GM12878 (cell line): Measurements from ENCODE around the gene TNFSF13. TPM values are rescaled to one million over a fixed set of nuclear protein-coding genes. Genes with fewer than 3 reads are reported as not detected.

ENCODE experiments used
- ASH2L ChIP-seq: fragments of 300-600, 200-600 bp; sonication (generic); IDR thresholded peaks from 2 replicates; pipeline ENCODE4 v1.6.1; 2017; ENCODE audit warnings: low read depth, mild to moderate bottlenecking, borderline replicate concordance
- ATF7 ChIP-seq: fragments of 450-650 bp; IDR thresholded peaks from 2 replicates; pipeline ENCODE4 v1.6.1; 2016; ENCODE audit warnings: low read depth, mild to moderate bottlenecking
- CBX5 ChIP-seq: sonication (generic); IDR thresholded peaks from 2 replicates; pipeline ENCODE4 v1.6.1; 2016; ENCODE audit warnings: low read depth, moderate library complexity, mild to moderate bottlenecking, inconsistent platforms
- CHD1 ChIP-seq: IDR thresholded peaks from 2 replicates; pipeline ENCODE4 v1.6.1; 2012; ENCODE audit warnings: low read depth, low read length, improper control_type of control experiment
- CHD2 ChIP-seq: IDR thresholded peaks from 2 replicates; pipeline ENCODE4 v1.6.1; 2011; ENCODE audit warnings: low read depth, low read length, improper control_type of control experiment, borderline replicate concordance
- CHD4 ChIP-seq: fragments of 200-600 bp; sonication (generic); IDR thresholded peaks from 2 replicates; pipeline ENCODE4 v1.6.1; 2016; ENCODE audit warnings: mild to moderate bottlenecking
- CREB1 ChIP-seq: IDR thresholded peaks from 2 replicates; pipeline ENCODE4 v1.6.1; 2012; ENCODE audit warnings: low read depth, mild to moderate bottlenecking, inconsistent platforms
- EZH2 ChIP-seq: IDR thresholded peaks from 2 replicates; pipeline ENCODE4 v1.6.1; 2012; ENCODE audit warnings: low read depth, mild to moderate bottlenecking, control low read depth, inconsistent platforms, low read length, borderline replicate concordance; ENCODE audit not compliant: control insufficient read depth
- GABPA ChIP-seq: IDR thresholded peaks from 2 replicates; pipeline ENCODE4 v1.6.1; 2014; ENCODE audit warnings: antibody characterized with exemption, low read depth, mild to moderate bottlenecking, inconsistent platforms
- JUNB ChIP-seq: IDR thresholded peaks from 2 replicates; pipeline ENCODE4 v1.6.1; 2016; ENCODE audit warnings: antibody characterized with exemption, mild to moderate bottlenecking
- NFYB ChIP-seq: IDR thresholded peaks from 2 replicates; pipeline ENCODE4 v1.6.1; 2011; ENCODE audit warnings: low read depth, mild to moderate bottlenecking, low read length, improper control_type of control experiment, moderate library complexity; ENCODE audit not compliant: insufficient read depth
- NKRF ChIP-seq: fragments of 450-650 bp; conservative IDR thresholded peaks from 2 replicates; pipeline ENCODE4 v1.6.1; 2017; ENCODE audit warnings: mild to moderate bottlenecking, moderate library complexity
- NR2C1 ChIP-seq: fragments of 450-650 bp; IDR thresholded peaks from 2 replicates; pipeline ENCODE4 v1.6.1; 2017; ENCODE audit warnings: antibody characterized with exemption, mild to moderate bottlenecking, moderate library complexity
- POLR2AphosphoS2 ChIP-seq: IDR thresholded peaks from 2 replicates; pipeline ENCODE4 v1.6.1; 2011; ENCODE audit warnings: low read depth, mild to moderate bottlenecking, low read length, improper control_type of control experiment, moderate library complexity
- POLR2AphosphoS5 ChIP-seq: IDR thresholded peaks from 2 replicates; pipeline ENCODE4 v1.6.1; 2011; ENCODE audit warnings: mild to moderate bottlenecking, low read length, inconsistent platforms
- RELA ChIP-seq: fragments of 450-650 bp; IDR thresholded peaks from 2 replicates; pipeline ENCODE4 v1.8.0; 2014; ENCODE audit warnings: borderline replicate concordance; ENCODE audit not compliant: partially characterized antibody
- SMAD1 ChIP-seq: fragments of 450-650 bp; IDR thresholded peaks from 2 replicates; pipeline ENCODE4 v1.6.1; 2018; ENCODE audit warnings: mild to moderate bottlenecking, low read depth; ENCODE audit not compliant: partially characterized antibody
- SP1 ChIP-seq: IDR thresholded peaks from one replicate; pipeline ENCODE4 v1.6.1; 2011; ENCODE audit warnings: low read depth, low read length
- SUZ12 ChIP-seq: fragments of 200-600 bp; sonication (generic); IDR thresholded peaks from one replicate; pipeline ENCODE4 v1.6.1; 2018; ENCODE audit warnings: antibody characterized with exemption, mild to moderate bottlenecking; ENCODE audit not compliant: unreplicated experiment
- TBL1XR1 ChIP-seq: IDR thresholded peaks from 2 replicates; pipeline ENCODE4 v1.6.1; 2012; ENCODE audit warnings: low read depth, low read length, improper control_type of control experiment
- YBX1 ChIP-seq: fragments of 450-650 bp; IDR thresholded peaks from 2 replicates; pipeline ENCODE4 v1.6.1; 2016; ENCODE audit warnings: antibody characterized with exemption
- ZBED1 ChIP-seq: IDR thresholded peaks from 2 replicates; pipeline ENCODE4 v1.6.1; 2016; ENCODE audit warnings: borderline replicate concordance
- ZNF274 ChIP-seq: IDR thresholded peaks from one replicate; pipeline ENCODE4 v1.8.0; 2011; ENCODE audit not compliant: insufficient read length, insufficient read depth
- polyA plus RNA-seq, 11 experiments: library from polyadenylated mRNA; depleted of rRNA in 4 of 11; unstranded in 6 of 11; stranded (reverse) in 5 of 11; fragments of >200 nt; fragmentation: Nextera tagmentation in 4 of 11; fragmentation: Illumina TruSeq in 1 of 11; extraction: Ambion mirVana in 4 of 11; extraction: Trizol in 1 of 11; gene quantifications; 1 replicate in 1 of 11; 2 replicates in 10 of 11; pipeline versions ENCODE4 v1.2.1 to v1.2.3, GENCODE V29; 2011 to 2016; ENCODE audit warnings: inconsistent platforms in 2 of 11, missing spikeins in 2 of 11, low read depth in 1 of 11
- total RNA-seq, 4 experiments: library from RNA; depleted of rRNA in 3 of 4; stranded (reverse); fragments of >200 nt in 3 of 4; fragmentation: Illumina TruSeq in 1 of 4; extraction: Trizol in 1 of 4; gene quantifications; 2 replicates each; pipeline versions ENCODE4 v1.2.1 to v1.2.3, GENCODE V29; 2013 to 2021
- TF ChIP-seq, protein P1 (sequence below): fragments of 450-650 bp; IDR thresholded peaks from 2 replicates; pipeline ENCODE4 v1.6.1; 2017; ENCODE audit warnings: mild to moderate bottlenecking, moderate library complexity
- TF ChIP-seq, protein P2 (sequence below): fragments of 450-650 bp; IDR thresholded peaks from 2 replicates; pipeline ENCODE4 v1.6.1; 2016; ENCODE audit warnings: mild to moderate bottlenecking

TNFSF13 gene
- total and polyA plus RNA-seq, 10 of the 15 experiments (the other 5 are each of a cell fraction or from before 2014, with no cell fraction given), result 0.56 to 14.6 (median 9.7) TPM

DNA sequence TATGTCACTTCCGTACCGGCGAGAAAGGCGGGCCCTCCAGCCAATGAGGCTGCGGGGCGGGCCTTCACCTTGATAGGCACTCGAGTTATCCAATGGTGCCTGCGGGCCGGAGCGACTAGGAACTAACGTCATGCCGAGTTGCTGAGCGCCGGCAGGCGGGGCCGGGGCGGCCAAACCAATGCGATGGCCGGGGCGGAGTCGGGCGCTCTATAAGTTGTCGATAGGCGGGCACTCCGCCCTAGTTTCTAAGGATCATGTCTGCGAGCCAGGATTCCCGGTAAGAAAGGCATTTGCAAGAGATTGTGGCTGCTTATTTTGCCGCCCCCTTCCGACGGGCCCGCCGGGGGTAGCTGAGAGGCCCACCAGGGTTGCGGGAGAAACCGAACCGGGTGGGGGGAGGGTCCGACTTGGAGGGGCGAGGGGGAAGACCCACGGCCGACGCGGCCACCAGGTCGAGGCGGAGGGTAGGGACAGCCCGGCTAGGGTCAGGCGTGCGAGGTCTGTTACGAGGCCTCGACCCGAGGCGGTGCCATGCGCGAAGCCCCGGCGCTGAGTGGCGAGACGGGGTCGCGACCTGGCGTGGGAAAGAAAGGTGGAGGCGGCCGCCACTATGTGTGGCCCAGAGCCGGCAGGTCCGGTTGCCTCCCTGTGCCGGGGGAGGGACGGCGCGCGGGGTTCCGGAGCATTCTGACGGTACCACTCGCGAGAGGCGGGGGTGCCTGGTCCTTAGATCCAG is 14.2 kb downstream of the TNFSF13 start (continued):
- TF ChIP-seq TBL1XR1 (no peak), CHD1 (peak; percentile 67; the same call in 1 of the 2 replicates), ASH2L (peak; percentile 73; the same call in 1 of the 2 replicates), POLR2AphosphoS2 (peak; percentile 98), YBX1 (no peak), NR2C1 (no peak), SP1 (peak; percentile 99), CBX5 (no peak), ATF7 (peak; percentile 90), NFYB (peak; percentile 100), RELA (no peak), NKRF (peak; percentile 64; the same call in 1 of the 2 replicates), SMAD1 (peak; percentile 95), CHD4 (no peak), CHD2 (peak; percentile 98), SUZ12 (no peak), JUNB (no peak; the same call in 1 of the 2 replicates), EZH2 (no peak), CREB1 (peak; percentile 98), ZNF274 (no peak), GABPA (peak; percentile 94), POLR2AphosphoS5 (peak; percentile 99), ZBED1 (peak; percentile 93)
- TF ChIP-seq, protein P1, sequence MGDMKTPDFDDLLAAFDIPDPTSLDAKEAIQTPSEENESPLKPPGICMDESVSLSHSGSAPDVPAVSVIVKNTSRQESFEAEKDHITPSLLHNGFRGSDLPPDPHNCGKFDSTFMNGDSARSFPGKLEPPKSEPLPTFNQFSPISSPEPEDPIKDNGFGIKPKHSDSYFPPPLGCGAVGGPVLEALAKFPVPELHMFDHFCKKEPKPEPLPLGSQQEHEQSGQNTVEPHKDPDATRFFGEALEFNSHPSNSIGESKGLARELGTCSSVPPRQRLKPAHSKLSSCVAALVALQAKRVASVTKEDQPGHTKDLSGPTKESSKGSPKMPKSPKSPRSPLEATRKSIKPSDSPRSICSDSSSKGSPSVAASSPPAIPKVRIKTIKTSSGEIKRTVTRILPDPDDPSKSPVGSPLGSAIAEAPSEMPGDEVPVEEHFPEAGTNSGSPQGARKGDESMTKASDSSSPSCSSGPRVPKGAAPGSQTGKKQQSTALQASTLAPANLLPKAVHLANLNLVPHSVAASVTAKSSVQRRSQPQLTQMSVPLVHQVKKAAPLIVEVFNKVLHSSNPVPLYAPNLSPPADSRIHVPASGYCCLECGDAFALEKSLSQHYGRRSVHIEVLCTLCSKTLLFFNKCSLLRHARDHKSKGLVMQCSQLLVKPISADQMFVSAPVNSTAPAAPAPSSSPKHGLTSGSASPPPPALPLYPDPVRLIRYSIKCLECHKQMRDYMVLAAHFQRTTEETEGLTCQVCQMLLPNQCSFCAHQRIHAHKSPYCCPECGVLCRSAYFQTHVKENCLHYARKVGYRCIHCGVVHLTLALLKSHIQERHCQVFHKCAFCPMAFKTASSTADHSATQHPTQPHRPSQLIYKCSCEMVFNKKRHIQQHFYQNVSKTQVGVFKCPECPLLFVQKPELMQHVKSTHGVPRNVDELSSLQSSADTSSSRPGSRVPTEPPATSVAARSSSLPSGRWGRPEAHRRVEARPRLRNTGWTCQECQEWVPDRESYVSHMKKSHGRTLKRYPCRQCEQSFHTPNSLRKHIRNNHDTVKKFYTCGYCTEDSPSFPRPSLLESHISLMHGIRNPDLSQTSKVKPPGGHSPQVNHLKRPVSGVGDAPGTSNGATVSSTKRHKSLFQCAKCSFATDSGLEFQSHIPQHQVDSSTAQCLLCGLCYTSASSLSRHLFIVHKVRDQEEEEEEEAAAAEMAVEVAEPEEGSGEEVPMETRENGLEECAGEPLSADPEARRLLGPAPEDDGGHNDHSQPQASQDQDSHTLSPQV, result no peak
- TF ChIP-seq, protein P2, sequence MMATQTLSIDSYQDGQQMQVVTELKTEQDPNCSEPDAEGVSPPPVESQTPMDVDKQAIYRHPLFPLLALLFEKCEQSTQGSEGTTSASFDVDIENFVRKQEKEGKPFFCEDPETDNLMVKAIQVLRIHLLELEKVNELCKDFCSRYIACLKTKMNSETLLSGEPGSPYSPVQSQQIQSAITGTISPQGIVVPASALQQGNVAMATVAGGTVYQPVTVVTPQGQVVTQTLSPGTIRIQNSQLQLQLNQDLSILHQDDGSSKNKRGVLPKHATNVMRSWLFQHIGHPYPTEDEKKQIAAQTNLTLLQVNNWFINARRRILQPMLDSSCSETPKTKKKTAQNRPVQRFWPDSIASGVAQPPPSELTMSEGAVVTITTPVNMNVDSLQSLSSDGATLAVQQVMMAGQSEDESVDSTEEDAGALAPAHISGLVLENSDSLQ, result peak; percentile 100
